Fibroblast of skin of scalp (primary cell): Measurements from ENCODE around the gene CKM.
"Not testable (repeated sequence)": the region's sequence is repeated elsewhere in the genome, so short reads cannot be mapped to it uniquely, and the experiment has no call there.

Source experiments
- DNase-seq: peaks from one replicate; pipeline ENCODE4 v3.0.0-alpha.2; 2013

Gene CKM

DNA sequence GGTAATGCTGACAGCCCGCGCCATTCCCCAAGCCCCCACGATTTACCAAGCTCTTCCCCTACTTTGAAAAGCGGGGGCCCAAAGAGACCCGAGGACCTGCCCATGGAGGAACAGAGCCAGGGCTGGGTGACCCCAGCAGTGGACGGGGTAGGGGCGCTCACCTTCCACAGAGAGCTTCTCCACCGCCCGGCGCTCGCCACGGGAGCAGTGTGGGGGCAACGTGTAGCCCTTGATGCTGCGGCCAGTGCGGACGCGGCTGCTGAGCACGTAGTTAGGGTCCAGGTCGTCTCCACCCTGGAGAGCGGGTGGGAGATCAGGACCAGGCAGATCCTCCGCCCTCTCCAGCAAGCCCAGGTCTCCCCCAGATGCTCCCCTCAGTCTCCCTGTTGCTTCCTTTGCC is 7.4 kb downstream of the CKM start:
- DNase-seq = no peak

- DNase-seq = no peak
Measured at GRCh38 chr19:45314708-45315245, 7.9 kb downstream of the CKM start.

DNA sequence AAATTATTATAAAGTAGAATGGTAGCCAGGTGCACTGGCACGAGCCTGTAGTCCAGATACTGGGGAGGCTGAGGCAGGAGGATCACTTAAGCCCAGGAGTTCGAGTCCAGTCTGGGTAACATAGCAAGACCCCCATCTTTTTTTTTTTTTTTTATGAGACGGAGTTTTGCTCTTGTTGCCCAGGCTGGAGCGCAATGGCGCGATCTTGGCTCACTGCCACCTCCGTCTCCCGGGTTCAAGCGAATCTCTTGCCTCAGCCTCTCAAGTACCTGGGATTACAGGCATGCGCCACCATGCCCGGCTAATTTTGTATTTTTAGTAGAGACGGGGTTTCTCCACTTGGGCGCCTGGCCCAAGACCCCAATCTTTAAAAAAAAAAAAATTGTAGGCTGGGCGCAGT is 10.4 kb downstream of the CKM start:
- not testable (repeated sequence) for DNase-seq

DNA sequence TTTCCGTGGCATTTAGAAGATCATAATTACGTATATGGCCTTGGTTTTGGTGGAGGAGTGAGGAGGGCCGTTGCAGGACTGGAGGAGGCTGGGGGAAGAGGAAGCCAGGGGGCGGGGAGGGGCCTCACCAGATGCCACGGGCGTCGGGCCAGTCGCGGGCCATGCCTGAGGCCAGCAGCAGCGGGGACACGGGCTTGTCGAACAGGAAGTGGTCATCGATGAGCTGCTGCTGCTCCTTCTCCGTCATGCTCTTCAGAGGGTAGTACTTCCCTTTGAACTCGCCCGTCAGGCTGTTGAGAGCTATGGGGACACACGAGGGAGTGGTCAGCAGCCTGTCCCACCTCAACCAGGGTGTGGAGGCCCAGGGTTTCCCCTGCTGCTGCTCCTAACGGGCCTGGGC is 11.1 kb downstream of the CKM start:
- DNase-seq = no peak

- not testable (repeated sequence) for DNase-seq
Measured at GRCh38 chr19:45309322-45309721, 13.4 kb downstream of the CKM start.

GRCh38 chr19:45307361-45307760 is 15.3 kb downstream of the CKM start:
- no peak for DNase-seq

DNA sequence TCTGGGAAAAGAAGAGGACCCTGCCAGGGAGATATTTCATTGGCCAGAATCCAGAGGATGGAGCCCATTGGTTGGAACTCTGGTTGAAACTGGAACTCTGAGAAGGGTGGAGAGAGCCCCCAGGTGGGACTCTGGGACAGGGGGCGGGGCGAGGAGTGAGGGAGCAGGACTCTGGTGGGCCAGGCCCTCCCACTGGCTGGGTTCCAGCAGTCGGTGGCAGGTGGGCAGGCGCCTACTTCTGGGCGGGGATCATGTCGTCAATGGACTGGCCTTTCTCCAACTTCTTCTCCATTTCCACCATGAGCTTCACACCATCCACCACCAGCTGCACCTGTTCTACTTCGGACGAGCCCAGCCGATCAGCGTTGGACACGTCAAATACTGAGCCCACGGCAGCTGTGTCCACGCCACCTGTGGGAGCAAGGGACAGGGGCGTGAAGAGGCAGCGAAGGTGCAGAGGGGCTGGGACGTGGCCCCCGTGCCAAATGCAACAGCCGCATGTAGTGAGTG is 16.1 kb downstream of the CKM start:
- DNase-seq = no peak

DNA sequence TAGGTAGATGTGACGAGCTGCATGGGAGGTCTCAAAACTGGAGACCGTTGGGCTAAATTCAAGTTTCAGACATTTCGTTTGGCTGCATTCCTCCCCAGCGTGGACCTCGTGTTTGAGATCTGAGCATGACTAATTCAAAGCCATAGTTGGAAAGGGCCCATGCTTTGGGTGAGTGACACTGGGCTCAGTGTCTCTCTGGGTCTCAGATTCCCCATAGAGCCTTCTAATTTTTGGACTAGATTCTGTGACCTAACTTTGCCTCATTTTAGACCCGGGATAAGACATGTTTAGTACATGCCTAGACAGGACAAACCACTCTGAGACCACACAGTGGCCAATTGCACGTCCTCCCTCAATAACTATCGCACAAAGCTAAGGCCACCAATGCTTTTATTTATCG is 16.6 kb downstream of the CKM start:
- no peak for DNase-seq

DNA sequence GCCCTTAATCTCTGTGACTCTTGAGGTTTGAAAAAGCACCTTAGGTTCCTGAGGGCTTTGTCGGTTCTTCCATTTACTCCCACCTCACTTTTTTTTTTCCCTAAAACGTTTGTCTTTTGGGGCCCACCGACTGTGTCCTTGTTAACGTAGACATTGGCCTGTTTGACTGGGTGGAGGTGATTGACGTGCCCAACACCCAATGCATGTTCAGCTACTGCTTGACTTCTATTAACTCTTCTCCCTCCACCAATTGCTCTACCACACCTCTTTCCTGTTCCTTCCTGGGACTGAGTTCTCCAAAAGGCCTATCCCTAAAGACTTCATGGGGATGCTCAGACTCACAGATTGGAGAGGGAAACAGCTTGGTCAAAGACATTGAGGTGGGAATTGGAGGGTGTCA is 17.3 kb downstream of the CKM start:
- DNase-seq = peak; percentile 34

DNA sequence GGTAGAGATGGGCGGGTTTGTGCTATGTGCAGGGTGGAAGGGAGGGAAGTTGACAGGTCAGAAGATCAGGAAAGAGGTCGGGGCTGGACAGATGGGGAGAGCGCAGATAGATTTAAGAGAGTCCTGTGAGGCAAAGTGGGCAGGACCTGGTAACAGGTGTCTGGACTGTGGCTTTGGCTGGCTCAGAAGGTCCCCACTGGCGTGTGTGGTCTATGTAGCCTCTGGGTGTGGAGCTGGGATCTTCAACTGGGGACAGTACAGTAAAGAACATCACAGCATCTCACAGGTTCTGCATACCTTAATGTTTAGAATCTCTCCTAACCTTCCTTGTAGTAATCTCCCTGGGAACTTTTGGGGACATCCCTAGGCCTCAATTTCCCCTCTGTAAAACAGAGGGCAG is 17.7 kb downstream of the CKM start:
- no peak for DNase-seq

DNA sequence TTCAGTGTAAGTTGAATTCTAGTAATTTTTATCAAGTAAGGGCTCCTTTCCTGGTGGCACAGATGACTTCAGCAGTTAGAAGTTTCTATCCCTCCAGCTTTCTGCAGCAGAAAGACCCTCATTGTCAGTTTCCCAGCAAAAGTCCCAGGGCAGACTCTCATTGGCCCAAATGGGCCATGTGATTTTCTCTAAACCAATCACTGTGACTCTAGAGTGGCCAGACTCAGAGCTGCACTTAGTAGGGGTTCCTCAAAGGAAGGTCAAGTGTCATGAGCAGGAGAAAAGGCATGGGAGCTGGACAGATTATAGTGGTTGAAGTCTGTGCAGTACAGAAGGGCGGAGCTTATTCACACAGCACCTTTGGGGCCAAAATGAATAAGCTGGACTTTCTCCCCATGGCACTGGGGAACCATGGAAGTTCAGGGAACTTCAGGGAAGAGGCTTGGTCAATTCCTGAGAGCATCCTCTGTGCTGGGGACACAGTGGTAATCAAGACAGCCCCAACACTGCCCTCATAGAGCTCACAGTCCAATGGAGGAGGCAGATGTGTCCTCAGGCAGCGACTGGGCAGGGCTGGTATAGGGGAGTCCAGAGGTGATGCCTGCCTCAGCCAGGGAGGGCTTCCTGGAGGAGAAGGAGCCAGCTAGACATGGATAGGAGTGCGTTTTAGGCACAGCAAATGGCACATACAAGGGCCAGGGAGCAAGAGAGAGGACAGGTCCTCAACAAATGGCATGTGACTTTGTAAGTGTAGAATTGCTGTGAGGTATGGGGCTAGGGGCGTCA is 18.3 kb downstream of the CKM start:
- no peak for DNase-seq

GRCh38 chr19:45303269-45304060 is 19.2 kb downstream of the CKM start:
- no peak for DNase-seq

DNA sequence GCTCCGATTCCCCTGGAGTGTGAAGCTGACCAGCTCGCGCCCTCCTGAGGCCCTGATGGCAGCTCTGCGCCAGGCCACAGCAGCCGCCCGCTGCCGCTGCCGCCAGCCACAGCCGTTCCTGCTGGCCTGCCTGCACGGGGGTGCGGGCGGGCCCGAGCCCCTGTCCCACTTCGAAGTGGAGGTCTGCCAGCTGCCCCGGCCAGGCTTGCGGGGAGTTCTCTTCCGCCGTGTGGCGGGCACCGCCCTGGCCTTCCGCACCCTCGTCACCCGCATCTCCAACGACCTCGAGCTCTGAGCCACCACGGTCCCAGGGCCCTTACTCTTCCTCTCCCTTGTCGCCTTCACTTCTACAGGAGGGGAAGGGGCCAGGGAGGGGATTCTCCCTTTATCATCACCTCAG is 20.3 kb downstream of the CKM start:
- DNase-seq = no peak

DNA sequence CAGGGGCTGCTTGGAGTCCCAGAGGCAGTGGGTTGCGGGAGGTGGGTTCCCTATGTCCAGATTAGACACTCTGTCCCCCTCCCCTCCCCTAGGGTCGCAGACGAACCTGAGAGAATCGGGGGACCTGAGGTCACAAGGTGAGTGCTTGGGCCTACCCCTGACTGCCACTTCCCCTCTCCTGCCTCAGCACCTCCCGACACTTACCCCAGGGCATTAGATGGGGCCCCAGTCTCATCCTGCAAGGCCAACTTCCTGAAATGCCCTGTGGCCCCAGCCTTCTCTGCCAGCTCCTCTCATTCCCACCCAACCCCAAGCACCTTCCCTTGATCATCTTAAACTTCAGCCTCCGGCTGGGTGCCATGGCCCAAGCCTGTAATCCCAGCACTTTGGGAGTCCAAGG is 23.0 kb downstream of the CKM start:
- DNase-seq = no peak

DNA sequence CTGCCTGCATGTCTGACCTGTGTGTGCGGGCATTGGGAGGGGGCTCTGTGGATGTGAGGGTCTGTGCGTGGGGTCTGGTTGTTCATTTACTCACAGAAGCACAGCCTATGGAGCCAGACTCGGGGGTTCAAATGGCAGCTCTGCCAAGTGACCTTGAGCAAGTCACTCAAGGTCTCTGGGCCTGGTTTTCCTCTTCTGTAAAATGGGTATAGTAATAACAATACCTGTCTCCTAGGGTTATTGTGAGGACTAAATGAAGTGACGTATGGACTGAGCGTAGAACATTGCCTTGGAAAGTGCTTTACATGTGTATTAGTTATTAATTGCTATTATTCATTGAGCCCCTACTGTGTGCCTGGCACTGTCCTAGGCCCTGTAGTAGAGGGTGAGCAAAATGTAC is 24.4 kb downstream of the CKM start:
- no peak for DNase-seq

DNA sequence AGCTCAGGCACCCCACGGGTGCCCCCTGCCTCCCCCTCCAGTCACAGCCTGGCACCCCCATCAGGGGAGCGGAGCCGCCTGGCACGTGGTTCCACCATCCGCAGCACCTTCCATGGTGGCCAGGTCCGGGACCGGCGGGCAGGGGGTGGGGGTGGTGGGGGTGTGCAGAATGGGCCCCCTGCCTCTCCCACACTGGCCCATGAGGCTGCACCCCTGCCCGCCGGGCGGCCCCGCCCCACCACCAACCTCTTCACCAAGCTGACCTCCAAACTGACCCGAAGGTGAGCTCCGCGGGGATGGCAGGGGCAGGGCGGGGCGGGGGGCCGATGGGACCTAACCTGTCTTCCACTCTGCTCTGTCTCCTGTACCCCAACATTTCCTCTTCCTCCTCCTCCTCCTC is 25.0 kb downstream of the CKM start:
- DNase-seq = no peak

DNA sequence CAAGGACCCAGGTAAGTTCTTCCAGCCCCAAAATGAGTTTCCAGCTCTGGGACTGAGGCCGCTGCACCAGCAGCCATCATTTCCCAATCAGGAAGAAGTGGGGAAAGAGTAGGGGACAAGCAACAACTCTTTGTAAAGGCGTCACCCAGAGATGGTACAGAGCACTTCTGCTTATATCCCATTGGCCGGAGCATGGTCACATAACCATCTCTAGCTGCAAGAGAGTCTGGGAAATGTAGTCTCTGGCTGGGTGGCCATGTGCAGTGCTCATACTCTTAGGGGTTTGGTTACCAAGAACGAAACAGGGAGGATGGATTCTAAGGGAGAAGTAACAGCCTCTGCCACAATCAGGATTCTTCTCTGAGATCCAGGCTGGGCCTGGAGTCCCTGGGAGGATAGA is 26.3 kb downstream of the CKM start:
- DNase-seq = no peak

DNA sequence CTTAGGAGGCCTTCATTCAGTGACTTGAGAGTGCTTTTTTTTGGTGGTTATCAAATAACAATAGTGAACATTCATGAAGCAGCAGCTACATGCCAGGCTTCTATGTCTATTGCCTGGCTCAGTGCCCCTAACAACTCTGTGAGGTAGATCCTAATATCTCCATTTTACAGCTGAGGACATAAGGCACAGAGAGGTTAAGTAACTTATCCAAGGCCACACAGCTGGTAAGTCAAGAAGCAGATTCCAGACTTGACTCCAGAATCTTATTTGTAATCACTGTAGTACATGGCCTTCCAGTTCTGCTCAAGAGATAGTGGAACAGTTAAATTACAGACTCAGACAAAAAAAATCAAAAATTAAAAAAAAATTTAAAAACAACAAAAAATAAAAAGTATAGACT is 26.8 kb downstream of the CKM start:
- DNase-seq = no peak

DNA sequence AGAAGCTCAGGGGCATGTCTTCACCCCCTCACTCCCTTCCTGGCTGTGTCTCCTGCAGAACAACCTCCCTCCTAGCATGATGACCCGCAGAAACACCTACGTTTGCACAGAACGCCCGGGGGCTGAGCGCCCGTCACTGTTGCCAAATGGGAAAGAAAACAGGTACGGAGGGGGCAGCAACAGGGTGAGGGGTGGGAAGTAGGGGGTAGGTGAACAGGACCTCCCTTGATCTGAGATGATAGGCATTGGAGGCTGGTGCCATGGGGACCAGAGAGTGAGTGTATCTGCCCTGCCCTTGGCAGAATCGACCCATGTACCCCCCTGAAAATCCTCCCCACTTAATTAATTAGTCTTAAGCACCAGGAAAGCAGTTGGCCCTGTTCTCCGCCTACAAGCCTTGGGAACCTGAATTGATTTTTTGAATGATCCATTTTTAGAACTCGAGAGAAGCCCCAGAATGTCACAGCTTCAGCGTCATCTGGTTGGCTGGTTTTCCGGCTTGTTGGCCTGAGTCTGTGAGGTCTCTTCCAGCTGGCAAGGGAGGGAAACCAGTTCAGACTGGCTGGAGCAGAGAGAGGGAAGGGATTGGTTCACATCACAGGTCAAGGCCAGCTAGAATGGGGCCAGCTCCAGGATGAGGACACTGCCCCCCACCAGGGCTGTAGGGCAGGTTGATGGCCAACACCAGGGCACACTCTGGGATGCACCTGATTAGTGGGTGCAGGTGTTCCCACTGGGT is 28.2 kb downstream of the CKM start:
- no peak for DNase-seq

GRCh38 chr19:45293682-45294081 is 29.0 kb downstream of the CKM start:
- DNase-seq = no peak

GRCh38 chr19:45291834-45292233 is 30.8 kb downstream of the CKM start:
- DNase-seq = no peak

GRCh38 chr19:45290381-45290931 is 32.2 kb downstream of the CKM start:
- no peak for DNase-seq
